ENCODE data around the gene USH2A. TPM values are rescaled to one million over a fixed set of nuclear protein-coding genes. Genes with fewer than 3 reads are reported as not detected.
A peak's percentile ranks its signal among the peaks of the same experiment; 100 is the strongest.

USH2A gene
- polyA plus RNA-seq, 3 donors = 0.07 to 0.35 (median 0.22) TPM

GRCh38 chr1:216314379-216315095 lies 108.7 kb downstream of the USH2A start:
- no peak for DNase-seq (ENCODE audit: extremely low read depth in 1 of 11, low read depth in 9 of 11, low spot score in 4 of 11)

GRCh38 chr1:216310776-216311175 lies 112.5 kb downstream of the USH2A start:
- peak in 5 of 11 donors; percentile 2 to 12 (median 6) for DNase-seq (ENCODE audit: extremely low read depth in 1 of 11, low read depth in 9 of 11, low spot score in 4 of 11)

GRCh38 chr1:216306830-216307229 lies 116.4 kb downstream of the USH2A start:
- no peak for DNase-seq (ENCODE audit: extremely low read depth in 1 of 11, low read depth in 9 of 11, low spot score in 4 of 11)

GRCh38 chr1:216303690-216304089 lies 119.6 kb downstream of the USH2A start:
- no peak for DNase-seq (ENCODE audit: extremely low read depth in 1 of 11, low read depth in 9 of 11, low spot score in 4 of 11)

- DNase-seq (ENCODE audit: extremely low read depth in 1 of 11, low read depth in 9 of 11, low spot score in 4 of 11) = no peak
These were observed 129.6 kb downstream of the USH2A start for GRCh38 chr1:216293683-216294082.

GRCh38 chr1:216290074-216290473 lies 133.2 kb downstream of the USH2A start:
- DNase-seq (ENCODE audit: extremely low read depth in 1 of 11, low read depth in 9 of 11, low spot score in 4 of 11) = no peak

GRCh38 chr1:216285052-216285451 lies 138.2 kb downstream of the USH2A start:
- no peak for DNase-seq (ENCODE audit: extremely low read depth in 1 of 11, low read depth in 9 of 11, low spot score in 4 of 11)

- DNase-seq (ENCODE audit: extremely low read depth in 1 of 11, low read depth in 9 of 11, low spot score in 4 of 11) = no peak
These were observed 141.5 kb downstream of the USH2A start for GRCh38 chr1:216281757-216282156.

- DNase-seq (ENCODE audit: extremely low read depth in 1 of 11, low read depth in 9 of 11, low spot score in 4 of 11) = no peak
These were observed 153.0 kb downstream of the USH2A start for GRCh38 chr1:216270086-216270773.

GRCh38 chr1:216261631-216262030 lies 161.6 kb downstream of the USH2A start:
- DNase-seq (ENCODE audit: extremely low read depth in 1 of 11, low read depth in 9 of 11, low spot score in 4 of 11) = no peak

- no peak for DNase-seq (ENCODE audit: extremely low read depth in 1 of 11, low read depth in 9 of 11, low spot score in 4 of 11)
These were observed 164.4 kb downstream of the USH2A start for GRCh38 chr1:216258856-216259255.

- DNase-seq (ENCODE audit: extremely low read depth in 1 of 11, low read depth in 9 of 11, low spot score in 4 of 11) = no peak
These were observed 164.9 kb downstream of the USH2A start for GRCh38 chr1:216258386-216258785.

- DNase-seq (ENCODE audit: extremely low read depth in 1 of 11, low read depth in 9 of 11, low spot score in 4 of 11) = no peak
These were observed 172.4 kb downstream of the USH2A start for GRCh38 chr1:216250861-216251260.

GRCh38 chr1:216248628-216249027 lies 174.6 kb downstream of the USH2A start:
- DNase-seq (ENCODE audit: extremely low read depth in 1 of 11, low read depth in 9 of 11, low spot score in 4 of 11) = no peak

- DNase-seq (ENCODE audit: extremely low read depth in 1 of 11, low read depth in 9 of 11, low spot score in 4 of 11) = no peak
These were observed 175.3 kb downstream of the USH2A start for GRCh38 chr1:216247937-216248336.

GRCh38 chr1:216246577-216247203 lies 176.6 kb downstream of the USH2A start:
- DNase-seq (ENCODE audit: extremely low read depth in 1 of 11, low read depth in 9 of 11, low spot score in 4 of 11) = no peak

- no peak for DNase-seq (ENCODE audit: extremely low read depth in 1 of 11, low read depth in 9 of 11, low spot score in 4 of 11)
These were observed 184.4 kb downstream of the USH2A start for GRCh38 chr1:216238844-216239243.

- no peak for DNase-seq (ENCODE audit: extremely low read depth in 1 of 11, low read depth in 9 of 11, low spot score in 4 of 11)
These were observed 185.2 kb downstream of the USH2A start for GRCh38 chr1:216237927-216238542.

- DNase-seq (ENCODE audit: extremely low read depth in 1 of 11, low read depth in 9 of 11, low spot score in 4 of 11) = no peak
These were observed 199.0 kb downstream of the USH2A start for GRCh38 chr1:216224233-216224632.

GRCh38 chr1:216223486-216223885 lies 199.8 kb downstream of the USH2A start:
- no peak for DNase-seq (ENCODE audit: extremely low read depth in 1 of 11, low read depth in 9 of 11, low spot score in 4 of 11)

Data from renal cortex interstitium (tissue), 11 donors.